GM18502 (cell line): Measurements from ENCODE around the gene THTPA.

Source experiments
- ATAC-seq: cut with Tn5 transposase; IDR thresholded peaks from one replicate; pipeline ENCODE4 v1.9.1; 2021; ENCODE audit warnings: mild to moderate bottlenecking; ENCODE audit not compliant: unreplicated experiment, poor library complexity

THTPA gene

DNA sequence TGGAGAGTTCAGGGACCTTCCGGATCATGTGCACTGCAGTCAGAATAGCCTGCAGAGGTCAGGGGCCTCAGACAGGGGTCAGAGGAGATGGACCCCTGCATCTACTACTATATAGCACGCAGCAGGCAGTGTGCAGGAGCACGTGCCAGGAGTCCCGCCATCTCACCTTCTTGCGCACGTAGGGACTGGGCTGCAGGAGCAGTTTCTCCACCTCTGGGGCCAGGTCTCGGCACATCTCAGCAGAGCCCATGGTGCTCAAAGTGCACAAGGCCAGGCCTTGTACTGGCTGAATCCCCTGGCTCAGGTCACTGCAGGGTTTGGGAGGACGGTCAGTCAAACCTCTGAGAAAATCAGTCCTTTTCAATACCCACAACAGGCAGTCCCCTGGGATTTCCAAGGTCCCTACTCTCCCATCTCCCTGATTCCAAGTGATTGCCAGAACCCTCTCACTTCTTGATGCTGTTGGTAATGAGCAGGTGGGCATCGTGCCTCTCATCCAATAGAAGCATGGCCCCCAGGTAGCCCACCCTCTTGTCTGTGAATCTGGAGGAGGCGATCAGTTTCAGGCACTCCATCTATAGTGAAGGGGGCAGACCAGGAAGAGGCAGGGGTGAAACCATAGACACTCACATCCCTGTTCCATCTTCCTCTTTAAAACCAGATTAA, 10.2 kb downstream of the THTPA start:
- no peak for ATAC-seq

DNA sequence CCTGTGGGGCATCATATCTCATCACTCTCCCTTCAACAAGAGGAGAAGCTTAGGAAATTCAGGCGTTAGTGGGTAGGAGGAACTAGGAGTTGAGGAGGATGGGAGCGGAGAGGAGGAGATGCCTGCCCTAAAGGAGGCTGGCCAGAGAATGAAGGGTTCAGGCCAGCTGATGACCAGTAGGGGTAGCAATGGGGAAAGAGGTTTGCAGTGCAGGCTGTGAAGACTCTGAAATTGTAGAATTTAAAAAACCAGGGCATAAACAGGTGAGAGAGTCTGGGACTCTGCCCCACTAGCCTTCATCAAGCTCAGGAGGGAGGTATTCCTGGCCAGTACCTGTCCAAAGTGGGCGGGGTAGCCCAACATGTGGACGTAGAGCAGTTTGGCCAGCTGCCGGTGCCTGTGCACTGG, 10.7 kb downstream of the THTPA start:
- ATAC-seq: peak; percentile 5

DNA sequence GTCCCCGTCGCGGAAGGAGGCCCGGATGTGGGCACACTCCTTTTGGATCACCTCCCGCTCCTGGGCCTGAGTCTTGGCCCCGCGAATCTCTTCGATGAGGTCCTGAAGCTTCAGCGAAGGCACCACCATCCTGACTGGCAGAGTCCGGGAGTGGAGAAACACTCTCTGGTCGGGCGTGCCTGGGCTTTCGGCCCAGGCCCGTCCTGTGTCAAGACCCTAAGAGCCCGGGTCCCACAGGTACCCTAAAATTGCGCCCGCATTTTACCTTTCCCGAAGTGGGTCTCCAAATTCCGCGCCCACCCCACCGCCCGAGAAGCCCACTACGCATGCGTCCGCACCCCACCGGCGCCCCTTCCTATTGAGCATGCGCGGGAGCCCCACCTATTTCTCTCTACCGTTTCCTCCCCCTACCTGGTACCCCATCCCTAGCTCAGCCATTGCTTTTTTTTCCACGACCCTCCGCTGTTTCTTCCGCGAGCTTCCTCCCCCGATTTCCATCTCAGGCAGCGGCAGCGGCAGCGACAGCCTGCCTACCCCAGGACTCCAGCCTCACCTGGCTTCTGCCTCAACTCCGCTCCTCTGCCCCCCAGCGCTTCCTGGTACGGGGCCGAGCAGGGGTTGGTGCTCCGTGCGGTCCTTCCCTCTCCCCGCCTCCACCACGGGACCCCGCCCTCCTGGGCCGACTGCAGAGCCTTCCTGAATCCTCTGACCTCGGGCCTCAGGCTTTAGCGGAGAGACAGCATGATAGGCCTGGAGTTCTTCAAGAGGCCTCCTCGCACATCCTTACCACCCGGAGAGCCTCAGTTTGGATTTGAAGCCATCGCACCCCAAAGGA, 11.3 kb downstream of the THTPA start, which contains the start of gene AP1G2:
AP1G2 (minus strand) TSS at position 606 of the 835 bp plus-strand sequence; CDS start at position 129, 477 bp downstream.
- peak; percentile 92 for ATAC-seq

DNA sequence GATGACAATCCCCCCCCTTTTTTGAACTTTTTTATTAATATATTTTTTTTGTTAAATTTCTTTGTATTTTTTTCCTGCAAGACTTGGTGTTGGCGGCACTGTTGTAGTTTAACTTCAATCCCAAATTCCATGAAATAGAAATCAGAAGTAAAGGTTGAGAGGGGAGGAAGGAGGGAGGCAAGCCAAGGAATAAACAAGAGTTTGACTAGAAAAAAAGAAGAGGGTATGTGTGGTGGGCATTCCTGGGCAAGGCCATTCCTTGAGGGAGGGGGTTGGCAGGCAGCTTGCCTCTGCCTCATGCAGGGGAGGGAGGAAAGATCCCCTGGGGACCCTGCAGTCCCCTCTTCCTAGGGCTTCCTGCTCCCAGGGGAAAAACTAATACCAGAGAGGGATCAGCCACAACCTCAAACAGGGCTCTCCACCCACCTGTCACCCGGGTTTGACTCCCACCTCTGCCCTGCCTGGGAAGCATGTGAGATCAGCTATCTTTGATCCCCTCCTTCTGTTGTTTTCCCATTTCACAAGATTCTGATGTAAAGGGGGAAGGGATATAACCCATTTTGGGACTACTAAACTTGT, 12.0 kb downstream of the THTPA start:
- no peak for ATAC-seq

DNA sequence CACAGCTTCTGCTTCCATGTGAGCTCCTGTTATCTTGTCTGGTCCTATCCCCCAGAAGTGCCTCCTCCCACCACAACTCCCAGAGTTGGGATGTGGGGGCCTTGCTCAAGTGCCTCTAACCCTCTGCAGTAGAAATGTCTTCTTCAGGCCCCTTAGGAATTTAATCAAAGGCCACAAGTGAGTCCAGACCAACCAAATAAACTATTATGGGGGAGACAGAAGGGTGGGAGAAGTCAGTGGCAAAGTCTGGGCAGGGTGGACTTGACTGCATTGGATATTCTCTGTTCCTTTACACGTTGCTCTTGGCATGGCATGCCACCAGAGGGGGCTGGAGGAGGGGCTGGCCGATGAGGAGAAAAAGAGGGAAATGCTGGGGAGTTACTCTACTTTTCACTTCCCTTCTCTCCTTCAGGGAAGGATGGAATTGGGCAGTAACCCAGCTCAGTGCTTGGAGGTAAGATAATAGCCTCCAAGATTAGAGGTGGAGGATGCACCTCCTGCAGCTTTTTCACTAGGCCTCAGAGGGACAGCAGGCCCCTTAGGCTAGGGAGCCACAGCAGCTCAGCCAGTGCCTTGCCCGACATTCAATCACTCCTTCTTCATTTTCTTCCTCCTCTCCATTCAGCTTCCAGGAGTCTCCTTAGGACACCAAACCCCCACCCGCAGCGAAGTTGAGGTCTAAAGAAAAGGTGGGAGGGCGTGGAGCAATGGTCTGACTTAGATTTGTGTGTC, 12.7 kb downstream of the THTPA start:
- ATAC-seq: no peak

DNA sequence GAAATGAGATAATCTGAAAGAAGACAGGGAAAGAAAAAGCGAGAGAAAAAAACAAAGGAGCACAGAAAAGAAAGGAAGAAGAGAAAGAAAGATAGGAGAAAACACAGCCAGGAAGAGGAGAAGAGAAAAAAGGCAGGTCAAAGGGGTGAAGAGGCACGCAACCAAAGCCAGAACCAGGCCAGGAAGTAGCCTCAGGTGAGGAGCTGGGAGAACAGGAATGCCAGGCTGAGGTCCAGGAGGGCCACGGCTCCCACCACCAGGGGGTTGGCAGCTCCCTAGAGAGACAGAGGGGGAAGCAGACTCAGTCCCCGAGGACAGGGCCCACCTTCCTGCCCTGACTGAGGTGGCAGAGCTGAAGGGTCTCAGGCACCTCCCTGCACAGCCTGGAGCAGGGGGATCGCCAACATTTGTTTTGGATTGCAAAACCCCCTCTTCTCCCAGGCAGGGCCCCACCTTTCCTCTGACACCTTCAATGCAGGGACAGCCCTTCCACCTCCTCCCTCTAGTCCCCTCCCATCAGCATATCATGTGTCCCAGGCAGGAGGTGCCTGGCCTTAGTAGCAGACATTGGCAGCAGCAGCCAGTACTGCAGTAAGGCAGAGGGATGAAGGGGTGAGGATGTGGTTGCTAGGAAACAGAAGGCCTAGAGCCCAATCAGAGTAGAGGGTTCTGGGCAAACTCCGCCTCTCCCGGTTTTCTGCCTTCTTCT, 13.5 kb downstream of the THTPA start:
- no peak for ATAC-seq

DNA sequence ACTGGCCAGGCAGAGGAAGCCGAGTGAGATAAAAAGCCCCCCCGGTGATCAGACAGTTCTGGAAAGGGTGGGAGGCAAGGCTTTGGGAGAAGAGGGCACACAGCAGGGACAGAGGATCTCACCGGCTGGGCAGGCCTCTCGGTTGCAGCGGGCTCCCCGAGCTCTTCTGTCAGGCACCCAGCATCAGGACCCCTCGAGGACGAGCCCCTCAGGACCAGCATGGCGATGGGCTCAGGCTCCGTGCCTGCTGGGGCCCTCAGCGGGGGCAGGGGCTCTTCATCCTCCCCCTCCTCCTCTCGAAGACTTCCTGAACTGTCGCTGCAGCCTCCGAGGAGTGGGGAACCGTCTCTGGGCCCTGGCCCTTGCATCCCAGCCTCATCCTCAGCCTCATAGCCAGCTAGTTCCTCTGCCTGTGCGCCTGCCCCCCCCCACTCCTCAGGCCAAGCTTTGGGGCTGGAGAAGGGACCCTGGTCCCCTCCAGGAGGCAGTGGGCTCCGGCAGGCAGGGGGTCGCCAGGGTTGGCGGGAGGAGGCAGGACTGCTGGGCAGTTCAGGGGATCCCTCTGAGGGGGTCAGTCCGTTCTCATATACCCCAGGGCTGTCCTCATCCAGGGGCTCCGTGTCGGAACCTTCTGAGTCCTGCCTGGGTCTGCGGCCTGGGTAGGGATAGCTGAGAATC, 14.9 kb downstream of the THTPA start:
- ATAC-seq: no peak

DNA sequence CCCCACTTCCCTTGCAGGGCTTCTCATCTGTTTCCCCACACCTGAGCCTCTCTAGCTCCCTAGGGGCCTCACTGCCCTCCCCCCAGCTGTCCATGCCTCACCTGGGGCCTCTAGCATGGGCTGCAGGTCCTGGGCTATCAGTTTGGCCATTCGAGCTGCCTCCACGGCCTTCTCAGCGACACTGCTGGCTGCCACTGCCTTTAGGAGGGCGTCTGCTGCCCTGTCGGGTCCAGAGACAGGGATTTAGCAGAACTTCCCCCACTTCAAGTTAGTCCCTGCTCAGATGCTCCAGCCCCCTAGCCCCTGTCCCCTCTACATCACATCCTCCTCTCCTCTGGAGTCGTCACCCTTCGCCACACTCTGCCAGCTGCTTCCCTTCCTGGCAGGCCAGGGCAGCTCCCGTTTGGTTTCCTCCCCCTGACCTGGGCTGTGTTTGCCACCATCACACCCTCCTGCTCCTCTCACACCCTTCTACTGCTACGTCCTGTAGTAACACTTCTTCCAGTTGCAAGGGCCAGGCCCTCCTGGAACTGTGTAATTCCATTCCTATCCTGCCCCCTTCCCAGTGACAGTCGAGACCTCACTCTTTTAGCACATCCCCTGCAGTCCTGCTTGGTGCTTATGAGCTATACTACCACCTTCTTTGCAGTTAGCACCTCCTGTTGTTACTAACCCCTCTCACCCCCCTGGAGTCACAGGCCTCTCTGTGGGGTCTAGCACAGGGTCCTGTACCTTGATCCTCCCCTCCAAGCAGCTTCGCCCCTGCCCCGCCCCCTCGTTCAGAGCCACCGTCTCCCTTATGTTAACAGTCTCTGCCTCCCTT, 15.8 kb downstream of the THTPA start:
- ATAC-seq: no peak

DNA sequence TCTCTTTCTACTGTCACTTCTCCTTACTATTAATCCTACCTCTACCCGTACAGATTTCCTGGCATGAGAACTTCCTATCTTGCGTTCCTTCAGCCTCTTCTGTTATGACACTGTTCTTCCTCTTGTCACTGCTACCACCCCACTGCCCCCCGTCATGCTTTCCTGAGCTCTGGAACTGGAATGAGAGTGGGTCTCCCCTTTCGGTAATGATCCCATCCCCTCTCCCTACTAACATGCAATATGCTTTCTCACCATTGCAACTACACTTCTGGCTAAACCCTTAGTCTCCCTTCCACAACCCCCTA, 16.4 kb downstream of the THTPA start:
- no peak for ATAC-seq

DNA sequence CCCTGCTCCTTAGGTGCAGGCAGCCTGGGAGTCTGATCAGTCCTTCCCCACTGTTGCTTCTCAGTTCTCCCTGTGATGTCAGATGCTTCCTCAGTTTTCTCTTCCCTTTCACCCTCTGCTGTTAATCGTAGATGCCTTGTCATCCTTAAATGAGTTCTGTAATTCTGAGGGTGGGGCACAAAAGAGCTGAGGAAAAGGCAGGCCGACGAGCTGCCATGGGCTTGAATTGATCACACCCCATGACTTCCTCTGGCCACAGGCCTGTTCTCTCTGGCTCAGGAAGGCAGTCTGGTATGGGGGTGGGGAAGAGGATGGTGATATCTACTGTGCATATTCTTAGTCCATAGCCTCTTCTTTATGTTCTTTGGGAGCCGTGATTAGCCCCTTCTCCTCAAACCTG, 16.8 kb downstream of the THTPA start:
- ATAC-seq: no peak

DNA sequence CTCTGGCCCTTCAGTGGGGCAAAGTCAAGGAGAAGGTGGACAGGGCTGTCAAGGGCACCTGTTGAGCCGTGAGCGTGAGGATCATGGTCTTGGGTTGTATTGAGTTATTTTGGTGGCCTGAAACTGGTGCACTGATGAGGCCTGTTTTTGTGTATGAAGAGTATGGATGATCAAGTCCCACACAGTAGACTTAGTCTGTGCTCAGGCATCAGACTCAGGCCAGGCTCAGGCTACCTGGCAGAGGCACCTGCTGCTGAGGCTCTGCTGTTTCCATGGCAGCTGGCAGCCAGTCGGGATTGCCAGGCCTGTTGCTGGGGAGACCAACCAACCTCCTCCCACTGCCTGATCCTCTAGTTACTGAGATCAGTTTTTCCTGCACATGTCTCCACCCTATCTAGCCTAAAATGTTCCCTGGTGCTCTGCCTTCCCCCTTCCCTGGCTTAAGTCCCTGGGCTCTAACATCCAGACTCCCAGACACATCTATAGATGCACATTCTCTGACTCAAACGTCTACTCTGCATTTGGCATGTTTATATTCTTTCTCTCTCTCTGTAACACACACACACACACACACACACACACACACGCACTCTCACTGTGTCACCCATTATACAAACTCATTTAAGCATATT, 17.4 kb downstream of the THTPA start:
- ATAC-seq: no peak

DNA sequence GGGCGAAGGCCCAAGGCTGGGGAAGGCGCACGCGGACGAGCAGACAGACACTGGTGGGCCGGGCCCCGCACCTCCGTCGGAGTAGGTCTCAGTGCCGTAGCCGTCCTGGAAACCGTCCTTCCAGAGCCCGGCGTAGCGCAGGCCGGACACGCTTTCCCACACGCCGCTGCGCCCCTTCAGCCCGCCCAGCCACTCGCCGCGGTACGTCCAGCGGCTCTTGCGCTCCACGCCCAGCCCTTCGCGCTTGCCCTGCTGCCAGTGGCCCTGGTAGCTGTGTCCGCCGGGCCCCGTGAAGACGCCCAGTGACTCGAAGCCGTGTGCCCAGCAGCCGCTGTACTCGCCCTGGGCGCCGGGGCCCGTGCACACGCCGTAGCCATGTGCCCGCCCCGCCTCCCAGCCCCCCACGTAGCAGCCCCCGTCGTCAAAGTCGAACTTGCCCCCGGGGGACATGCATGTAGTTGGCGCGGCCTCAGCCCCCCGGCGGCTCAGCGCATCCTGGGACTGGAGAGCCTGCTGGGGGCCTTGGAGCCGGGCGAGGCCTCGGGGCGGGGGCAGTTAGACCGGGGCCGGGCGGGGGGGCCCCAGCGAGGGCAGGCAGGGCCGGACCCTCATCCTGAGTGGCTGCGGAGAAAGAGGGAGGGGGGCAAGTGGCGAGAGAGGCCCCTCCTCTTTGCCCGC, 21.1 kb downstream of the THTPA start:
- no peak for ATAC-seq

DNA sequence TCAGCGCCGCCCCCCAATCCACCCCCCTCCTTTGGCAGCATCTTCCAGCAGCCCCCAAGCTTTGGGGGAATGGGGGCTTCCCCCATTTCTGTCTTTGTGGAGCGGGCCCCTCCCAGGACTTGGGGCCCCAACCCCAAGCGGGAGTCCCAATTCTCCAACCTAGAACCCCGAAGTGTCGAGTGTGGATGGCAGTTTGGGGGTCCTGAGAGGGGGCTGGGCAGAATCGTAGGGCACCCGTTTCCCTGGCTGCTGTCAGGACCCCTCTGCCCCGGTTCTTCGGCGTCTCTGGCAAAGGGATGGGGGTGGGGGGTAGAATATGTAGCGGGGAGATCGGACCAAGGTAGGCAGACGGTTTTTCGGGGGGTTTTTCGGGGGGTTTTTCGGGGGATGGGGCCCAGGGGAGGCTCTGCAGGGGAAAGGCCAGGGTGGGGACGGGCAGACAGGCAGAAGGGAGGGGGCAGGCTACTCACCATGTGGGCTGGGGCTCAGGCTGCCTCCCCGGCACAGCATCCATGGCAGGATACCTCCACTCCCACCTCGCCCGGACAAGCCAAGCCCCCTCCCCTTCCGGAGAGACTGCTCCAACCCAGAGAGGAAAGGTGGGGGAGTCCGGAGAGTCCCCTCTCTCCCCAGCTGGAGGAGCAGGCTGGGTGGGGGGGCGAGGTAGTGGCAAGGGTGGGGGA, 21.8 kb downstream of the THTPA start:
- ATAC-seq: no peak

DNA sequence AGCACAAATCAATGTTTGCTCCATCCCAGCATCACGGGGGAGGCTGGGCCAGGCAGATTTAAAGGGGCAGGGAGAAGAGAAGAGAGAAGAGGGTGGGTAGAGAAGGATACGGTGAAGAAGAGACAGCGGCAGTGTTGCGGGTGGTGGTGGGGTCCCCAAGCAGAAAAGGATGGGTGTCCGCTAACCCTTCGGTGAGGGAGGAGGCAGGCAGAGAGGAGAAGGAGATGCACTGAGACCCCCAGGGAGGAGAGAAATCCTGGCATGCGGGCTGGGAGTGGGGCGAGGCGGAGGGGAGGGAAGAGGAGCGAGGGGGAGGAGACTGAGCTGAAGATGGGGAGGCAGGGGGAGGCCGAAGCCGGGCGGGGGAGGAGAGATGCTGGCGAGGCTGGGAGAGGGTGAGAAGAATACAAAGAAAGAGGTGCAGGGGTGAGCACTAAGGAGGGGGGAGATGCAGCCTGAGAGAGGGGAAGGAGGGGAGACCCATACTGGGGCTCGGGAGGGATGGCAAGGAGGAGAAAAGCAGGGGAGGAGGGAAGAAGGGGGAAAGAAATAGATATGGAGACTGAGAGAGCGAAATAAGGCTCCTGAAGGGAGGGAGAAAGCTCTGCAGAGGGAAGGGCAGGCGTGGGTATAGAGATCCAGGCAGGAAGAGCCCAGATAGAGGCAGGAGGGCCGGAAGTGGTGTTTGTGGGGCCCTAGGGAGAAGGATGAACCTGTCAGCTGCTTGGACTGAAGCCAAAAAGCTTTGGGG, 22.7 kb downstream of the THTPA start, which contains the start of gene JPH4:
JPH4 (minus strand) TSS at position 231 of the 751 bp plus-strand sequence. CDS start 1,337 bp downstream, outside the sequence.
- no peak for ATAC-seq

DNA sequence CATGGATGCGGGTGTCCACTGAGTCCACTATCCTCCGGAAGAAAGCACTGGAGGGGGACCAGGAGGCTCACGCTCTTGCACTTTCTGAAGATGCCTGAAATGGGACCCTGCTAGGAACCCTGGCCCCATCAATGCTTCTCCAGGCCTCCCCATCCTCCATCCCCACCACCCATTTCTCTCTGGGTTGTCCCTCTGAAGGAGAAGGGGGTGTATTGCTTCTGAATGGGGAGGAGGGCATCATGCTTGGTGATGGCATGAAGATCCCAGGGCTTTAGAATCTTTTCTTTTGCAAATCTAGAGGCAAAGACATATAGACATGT, 23.2 kb downstream of the THTPA start:
- no peak for ATAC-seq

DNA sequence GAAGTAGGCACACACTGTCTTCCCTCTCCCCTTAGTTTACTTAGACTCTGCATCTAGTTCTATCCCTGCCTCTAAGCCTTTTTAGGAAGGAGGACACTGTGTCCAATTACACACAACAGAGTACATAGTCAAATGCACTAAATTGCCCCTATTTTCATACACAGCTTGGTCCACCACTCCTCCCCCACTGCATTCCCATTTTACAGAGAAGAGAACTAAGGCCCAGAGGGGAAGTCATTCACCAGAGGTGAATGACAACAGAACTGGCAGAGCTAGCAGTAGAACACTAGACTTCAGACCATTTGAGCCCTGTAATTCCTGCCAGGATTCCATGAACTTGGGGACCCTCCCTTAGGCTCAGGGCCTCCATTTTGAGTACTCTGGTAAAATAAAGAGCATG, 23.7 kb downstream of the THTPA start:
- ATAC-seq: no peak
